NCI-H460 (cell line): ENCODE results near the gene SMAD9. TPM values are rescaled to one million over a fixed set of nuclear protein-coding genes. Genes with fewer than 3 reads are reported as not detected.

Experiments used
- DNase-seq: peaks from one replicate; pipeline ENCODE4 v3.0.0-alpha.2; 2016; ENCODE audit warnings: low read depth; ENCODE audit errors: extremely low read depth
- polyA plus RNA-seq: library from polyadenylated mRNA; depleted of rRNA; stranded (reverse); fragments of >200 nt; gene quantifications from 2 replicates; pipeline ENCODE4 v1.2.3, GENCODE V29; 2014; cell fraction: nucleus; rRNA removed
- total RNA-seq: library from RNA; depleted of rRNA; stranded (reverse); fragments of >200 nt; shearing (Covaris generic); gene quantifications from 2 replicates; pipeline ENCODE4 v1.2.3, GENCODE V29; 2014; rRNA removed

The SMAD9 gene
- total RNA-seq: 1.2 TPM in 2 replicates
- polyA plus RNA-seq: 1.5 and 2.4 TPM in 2 replicates

- DNase-seq: peak; percentile 33
Observed at GRCh38 chr13:36919833-36920615, at the start of gene SMAD9. SMAD9 (minus strand) TSS chr13:36920238; CDS start chr13:36879689, 40,549 bp downstream.

DNA sequence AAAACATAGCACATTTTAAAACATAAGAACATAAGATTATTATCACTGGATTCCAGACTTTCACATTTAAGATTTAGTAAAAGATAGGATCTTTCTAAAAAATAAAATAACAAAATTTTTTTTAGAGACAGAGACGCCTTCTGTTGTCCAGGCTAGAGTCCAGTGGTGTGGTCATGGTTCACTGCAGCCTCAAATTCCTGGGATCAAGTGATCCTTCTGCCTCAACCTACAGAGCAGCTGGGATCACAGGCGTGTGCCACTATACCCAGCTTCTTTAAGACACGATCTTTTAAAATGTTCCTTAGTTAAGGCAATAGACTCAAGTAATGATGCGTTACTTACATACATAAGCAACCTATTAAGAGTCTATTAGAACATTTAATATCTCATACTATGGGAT is 46.4 kb upstream of the SMAD9 start:
- DNase-seq: no peak

DNA sequence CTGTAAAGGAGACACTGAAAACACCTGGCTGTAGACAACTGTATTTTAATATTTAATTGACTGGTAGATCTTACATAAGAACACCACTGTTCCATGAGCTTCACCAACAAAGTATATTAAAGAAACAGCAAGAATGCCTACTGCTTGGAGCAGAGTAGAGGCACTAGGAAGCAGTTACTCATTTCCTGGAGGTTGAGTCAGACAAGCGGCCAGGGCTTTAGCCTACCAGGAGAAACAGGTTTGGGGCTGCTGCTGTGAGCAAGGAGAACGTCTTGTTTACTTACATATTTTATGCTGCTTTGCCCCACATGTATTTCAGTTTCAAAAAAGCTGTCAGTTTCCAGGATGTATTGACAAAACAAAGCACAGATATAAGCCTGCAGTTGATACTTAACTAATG is 45.7 kb upstream of the SMAD9 start:
- DNase-seq: no peak

DNA sequence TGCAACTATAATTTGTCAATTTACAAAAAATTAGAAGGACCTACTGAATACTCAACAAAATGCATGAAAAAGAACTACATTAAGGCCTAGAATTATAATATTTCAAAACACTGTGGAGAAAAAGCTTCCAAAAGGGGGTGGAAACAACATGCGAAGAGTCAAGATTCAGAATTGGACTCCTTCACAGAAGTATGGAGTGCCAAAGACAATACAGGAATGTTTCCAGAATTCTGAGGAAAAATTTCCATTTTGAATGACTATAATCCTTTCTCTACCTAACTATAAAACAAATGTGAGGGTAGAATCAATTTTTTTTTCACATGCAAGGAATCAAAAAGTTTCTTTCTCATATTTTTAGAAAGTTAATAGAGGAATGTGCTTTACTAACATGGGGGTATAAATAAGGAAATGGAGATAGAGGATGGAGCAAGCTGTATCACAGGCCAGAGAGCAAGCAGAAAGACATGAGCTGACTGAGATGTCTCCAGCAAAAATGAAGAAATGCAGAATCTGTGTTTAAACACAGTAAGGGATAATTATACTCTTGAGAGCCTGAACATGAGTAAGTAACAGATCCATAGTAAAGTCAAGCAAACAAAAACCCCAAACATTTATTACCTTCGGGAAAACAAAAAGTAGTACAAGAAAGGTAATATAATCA is 39.5 kb upstream of the SMAD9 start:
- DNase-seq: no peak

GRCh38 chr13:36954542-36954941 is 34.5 kb upstream of the SMAD9 start:
- DNase-seq: no peak

DNA sequence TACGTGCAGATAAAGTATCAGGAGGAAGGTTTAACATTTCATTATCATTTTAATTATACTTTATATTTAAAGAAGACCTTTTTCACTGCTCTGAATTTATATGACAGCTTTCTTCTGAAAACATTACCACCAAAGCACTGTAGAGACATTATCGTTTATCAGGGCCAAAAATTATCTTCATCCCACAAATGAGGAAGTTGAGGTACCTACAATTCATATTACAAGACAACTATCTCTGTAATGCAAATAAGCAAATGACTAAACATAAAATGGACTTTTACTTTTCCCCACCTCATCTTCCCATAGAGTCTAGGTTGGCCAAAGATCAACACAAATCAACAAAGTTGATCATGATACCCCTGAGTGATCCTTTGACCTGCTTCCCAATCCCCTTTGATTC is 30.9 kb upstream of the SMAD9 start:
- DNase-seq: no peak

- no peak for DNase-seq
Observed at GRCh38 chr13:36950330-36950729, 30.3 kb upstream of the SMAD9 start.

GRCh38 chr13:36945078-36945477 is 25.0 kb upstream of the SMAD9 start:
- no peak for DNase-seq

DNA sequence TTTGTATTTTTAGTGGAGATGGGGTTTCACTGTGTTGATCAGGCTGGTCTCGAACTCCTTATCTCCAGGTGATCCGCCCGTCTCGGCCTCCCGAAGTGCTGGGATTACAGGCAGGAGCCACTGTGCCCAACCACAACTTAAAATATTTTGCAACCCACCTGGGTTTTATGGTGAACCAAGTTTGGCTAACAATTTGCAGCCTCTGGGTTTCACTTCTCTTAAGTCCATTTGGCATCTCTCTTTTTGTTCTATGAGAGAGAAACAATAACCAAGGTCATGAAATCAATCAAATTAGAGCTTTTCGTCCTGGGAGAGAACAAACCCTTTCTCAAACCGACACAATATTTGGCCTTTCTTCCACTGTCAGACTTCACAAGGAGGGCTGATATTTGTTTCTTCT is 5.6 kb upstream of the SMAD9 start:
- no peak for DNase-seq

DNA sequence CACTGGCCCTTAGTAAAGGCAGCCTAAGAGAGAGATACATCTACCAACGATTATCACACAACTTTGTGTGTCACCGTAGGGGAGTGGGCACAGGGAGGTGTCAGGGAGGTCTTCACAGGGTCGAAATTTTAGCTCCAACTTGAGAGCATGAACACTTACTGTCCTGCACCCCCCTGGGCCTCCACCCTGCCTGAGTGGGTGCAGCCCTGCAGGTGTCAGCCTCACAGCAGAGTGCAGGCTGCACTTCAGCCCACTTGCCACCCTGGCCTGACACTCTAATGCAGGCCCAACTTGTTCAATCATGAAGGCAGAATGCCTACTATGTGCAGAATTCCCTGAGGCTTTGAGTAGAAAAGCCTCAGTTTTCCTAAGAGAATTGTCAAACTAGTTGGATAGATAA is 4.0 kb upstream of the SMAD9 start:
- no peak for DNase-seq

GRCh38 chr13:36921631-36922301 is 1.7 kb upstream of the SMAD9 start:
- DNase-seq: no peak

DNA sequence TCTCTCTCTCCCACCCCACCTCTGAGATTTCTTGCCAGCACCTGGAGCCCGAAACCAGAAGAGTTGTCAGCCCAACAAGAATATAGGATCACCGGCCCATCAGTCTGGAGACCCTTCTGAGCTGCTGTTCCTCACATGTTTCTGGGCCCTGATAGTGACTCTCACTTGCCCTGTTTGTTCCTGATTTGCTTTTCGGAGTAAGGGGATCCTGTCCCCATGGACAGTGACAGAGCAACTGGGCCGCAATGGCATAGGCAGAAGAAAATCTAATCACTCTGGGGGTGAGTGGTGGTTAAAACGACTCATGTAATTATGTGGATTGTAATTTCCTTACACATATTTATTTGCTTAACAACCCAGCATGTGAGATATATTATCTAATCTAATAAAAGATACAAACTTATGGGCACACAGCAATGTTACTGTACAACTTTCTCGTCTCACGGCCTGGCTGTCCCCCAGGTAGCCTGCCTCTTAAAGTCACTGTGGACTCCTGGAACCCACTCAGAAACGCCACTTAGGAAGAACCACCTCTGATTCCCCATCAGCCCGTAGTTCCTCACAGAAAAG is 663 bp upstream of the SMAD9 start:
- DNase-seq: no peak

GRCh38 chr13:36919171-36919832 is 736 bp downstream of the SMAD9 start:
- no peak for DNase-seq

- DNase-seq: no peak
Observed at GRCh38 chr13:36918246-36919131, 1.5 kb downstream of the SMAD9 start.

GRCh38 chr13:36917311-36917710 is 2.7 kb downstream of the SMAD9 start:
- no peak for DNase-seq

DNA sequence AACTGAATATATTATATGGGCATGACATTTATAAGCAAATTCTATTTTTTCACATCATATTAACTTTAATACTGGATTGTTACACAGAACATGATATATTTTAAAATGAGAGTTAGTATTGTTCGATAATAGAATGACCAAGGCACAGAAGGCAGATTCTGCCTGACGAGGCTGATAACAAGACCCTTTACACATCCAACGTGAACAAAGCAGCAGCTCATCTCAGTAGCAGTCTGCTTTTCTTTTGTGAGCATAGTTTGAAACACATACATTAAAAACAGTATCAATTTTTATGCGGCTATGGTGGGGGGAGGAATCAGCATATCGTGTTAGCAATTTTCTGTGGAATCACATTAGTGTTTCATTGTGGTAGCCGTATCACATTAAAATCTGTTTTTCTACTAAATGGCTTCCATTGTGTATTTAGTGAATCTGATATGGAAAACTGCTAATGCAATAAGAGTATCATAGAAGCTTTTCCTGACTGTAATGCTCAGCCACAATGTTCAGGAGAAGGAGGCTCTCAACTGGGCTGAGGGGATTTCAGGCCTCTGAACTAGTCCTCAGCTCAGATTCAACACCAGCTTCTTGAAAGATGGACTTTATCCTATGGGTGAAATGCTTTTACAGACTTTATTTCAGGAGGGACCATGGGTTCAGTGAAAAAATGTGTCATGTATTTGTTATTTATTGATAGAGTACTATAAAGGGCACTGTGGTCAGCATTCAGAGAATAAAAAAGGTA is 4.0 kb downstream of the SMAD9 start:
- no peak for DNase-seq

DNA sequence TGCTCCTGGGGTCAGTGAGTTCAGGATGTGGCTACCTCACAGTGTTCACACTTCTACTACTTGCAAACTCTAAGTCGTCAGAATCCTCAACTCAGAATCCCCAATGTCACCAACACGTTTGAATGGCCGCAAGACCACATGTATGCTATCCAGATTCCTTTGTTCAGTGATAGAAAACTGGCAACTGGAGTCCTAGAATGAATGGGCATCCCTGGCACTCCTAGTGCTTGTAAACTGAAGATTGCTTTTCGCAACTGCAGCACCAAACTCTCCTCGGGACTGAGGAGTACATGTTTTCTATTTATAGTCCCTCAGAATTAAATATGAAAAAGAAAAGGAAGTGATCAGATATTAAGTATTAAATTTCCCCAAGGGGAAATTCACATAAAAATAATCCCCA is 4.9 kb downstream of the SMAD9 start:
- DNase-seq: no peak

DNA sequence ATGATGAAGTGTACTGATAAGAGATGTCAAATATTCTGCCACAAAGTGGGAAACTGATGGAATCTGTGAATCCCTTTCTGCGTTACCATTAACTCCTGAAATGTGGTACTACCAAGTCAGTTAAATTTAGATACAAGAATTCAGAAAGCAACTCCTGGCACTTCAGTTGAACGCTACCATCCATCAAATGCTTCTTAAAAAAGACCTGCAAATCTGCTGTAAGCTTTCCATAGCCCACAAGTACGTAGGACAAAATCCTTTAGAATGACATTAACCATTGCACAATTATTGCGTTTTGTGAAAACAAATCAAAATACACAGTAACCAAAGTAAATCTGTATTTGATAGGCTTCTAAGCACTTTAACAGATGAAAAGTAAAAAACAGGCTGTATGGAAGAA is 5.4 kb downstream of the SMAD9 start:
- no peak for DNase-seq

DNA sequence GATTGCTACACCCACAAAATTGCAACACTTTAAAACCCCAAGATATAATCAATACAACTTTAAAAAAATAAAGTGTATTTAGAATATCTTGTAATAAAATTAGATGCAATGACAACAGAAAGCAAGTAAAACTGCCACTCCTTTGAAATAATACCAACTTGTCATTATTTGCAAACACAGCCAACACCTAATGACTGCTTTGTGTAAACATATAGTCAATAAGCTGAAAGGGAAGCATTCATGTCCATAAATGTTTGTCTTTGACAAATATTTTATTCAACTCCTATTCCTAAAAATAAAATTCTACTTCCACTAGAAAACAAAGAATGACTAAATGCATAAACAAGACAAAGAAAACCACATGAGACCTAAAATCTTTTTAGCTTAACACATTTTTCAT is 6.6 kb downstream of the SMAD9 start:
- DNase-seq: no peak
